ENCODE measurements around the gene PALS2.

Gene PALS2

DNA sequence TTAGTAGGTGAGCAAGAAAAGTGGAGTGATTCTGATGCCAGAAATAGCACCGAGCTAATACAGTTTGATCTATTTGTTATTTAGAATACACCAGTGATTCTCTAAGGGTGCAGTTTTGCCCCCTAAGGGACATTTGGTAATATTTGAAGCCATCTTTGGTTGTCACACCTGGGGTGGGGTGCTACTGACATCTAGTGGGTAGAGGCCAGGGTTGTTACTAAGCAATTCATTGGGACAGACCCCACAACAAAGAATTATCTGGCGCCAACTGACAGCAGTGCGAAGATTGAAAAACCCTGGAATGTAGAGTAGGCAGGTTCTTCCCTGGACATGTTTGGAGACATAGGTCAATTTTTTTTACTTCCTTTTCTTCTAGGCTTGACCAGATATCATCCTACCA, 14.6 kb downstream of the PALS2 start:
- FAIRE-seq (peak; percentile 74), DNase-seq (ENCODE audit: insufficient read length, low spot score) (no peak)

- FAIRE-seq: peak; percentile 66
- DNase-seq (ENCODE audit: insufficient read length, low spot score): no peak
These were observed 17.9 kb downstream of the PALS2 start for GRCh38 chr7:24591152-24591551.

GRCh38 chr7:24595671-24596418, 22.6 kb downstream of the PALS2 start:
- FAIRE-seq: peak; percentile 91
- DNase-seq (ENCODE audit: insufficient read length, low spot score): no peak

GRCh38 chr7:24597014-24597413, 23.8 kb downstream of the PALS2 start:
- FAIRE-seq (peak; percentile 83), DNase-seq (ENCODE audit: insufficient read length, low spot score) (no peak)

GRCh38 chr7:24601600-24601999, 28.3 kb downstream of the PALS2 start:
- no peak for FAIRE-seq
- DNase-seq (ENCODE audit: insufficient read length, low spot score): no peak

GRCh38 chr7:24602860-24603456, 29.7 kb downstream of the PALS2 start:
- FAIRE-seq: no peak
- no peak for DNase-seq (ENCODE audit: insufficient read length, low spot score)

GRCh38 chr7:24604630-24605029, 31.4 kb downstream of the PALS2 start:
- DNase-seq (ENCODE audit: insufficient read length, low spot score): no peak
- peak; percentile 71 for FAIRE-seq

DNA sequence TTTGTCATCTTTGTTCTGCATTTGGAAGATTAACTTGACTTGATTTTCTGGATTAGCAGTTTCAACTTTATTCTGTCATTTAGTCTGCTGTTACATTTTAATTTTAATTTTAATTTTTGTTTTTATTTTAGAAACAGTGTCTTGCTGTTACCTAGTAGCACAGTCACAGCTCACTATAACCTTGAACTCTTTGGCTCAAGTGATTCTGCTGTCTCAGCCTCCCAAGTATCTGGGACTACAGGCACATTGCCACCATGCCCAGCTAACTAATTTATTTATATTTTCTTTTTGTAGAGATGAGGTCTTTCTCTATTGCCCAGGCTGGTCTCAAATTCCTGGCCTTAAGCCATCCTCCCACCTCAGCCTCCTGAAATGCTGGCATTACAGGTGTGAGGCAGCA, 35.3 kb downstream of the PALS2 start:
- no peak for FAIRE-seq
- no peak for DNase-seq (ENCODE audit: insufficient read length, low spot score)

DNA sequence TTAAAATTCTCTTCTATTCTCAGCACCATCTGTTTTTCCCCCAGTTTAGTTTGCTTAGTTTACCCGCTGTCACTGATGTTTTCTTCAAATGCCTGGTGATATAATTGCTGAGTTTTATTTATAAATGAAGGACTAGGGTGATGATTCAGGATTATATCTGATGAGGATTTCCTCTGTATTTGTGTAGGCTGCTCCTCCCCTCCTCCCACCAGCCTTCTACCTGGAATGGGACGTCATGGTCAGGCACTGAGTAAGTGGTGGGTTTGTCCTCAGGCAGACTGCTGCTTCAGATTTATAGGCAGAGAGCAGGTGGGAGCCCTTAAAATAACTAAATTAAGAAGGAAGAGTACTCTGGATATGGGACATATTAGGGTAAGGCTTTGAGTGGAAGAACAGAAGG, 35.8 kb downstream of the PALS2 start:
- DNase-seq (ENCODE audit: insufficient read length, low spot score) (no peak), FAIRE-seq (no peak)

DNA sequence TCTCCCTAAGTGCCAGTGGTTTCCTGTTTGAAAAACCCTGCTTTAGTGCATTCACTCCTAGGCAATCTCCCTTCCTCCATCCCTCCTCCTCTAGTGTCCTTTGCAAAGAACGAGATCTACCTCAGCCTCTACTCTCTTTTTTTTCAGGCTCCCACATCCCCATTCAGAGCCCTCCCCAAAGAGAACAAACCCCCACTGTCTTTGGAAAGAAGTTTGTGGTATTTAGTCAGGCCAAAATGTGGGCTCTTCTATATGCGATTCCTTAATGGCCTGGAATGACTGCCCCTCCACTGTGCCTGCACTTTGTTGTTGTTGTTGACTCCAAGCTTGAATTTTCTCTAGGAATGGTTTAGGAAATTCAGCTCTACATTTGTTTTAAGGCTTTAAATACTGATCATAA, 36.3 kb downstream of the PALS2 start:
- DNase-seq (ENCODE audit: insufficient read length, low spot score) (no peak), FAIRE-seq (peak; percentile 14)

DNA sequence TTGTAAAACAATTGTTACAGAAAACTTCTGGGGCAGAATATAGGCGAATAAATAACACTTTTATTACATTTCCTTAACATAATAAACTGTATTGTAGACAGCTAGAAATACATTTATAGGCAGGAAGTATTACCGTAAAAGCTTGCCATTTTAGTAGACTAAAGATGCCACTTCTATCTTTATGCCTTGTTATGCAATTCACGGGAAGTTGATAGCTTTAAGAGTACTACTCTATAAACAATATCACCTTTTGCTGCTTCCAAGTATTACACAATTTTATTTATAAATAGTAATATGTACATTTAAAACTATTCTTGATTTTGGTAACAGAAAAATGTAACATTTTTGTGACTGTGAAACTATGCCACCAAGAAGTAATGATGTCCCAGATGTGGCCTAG, 37.9 kb downstream of the PALS2 start:
- DNase-seq (ENCODE audit: insufficient read length, low spot score) (no peak), FAIRE-seq (no peak)

- FAIRE-seq: no peak
- DNase-seq (ENCODE audit: insufficient read length, low spot score): no peak
These were observed 44.8 kb downstream of the PALS2 start for GRCh38 chr7:24617957-24618616.

- DNase-seq (ENCODE audit: insufficient read length, low spot score): no peak
- no peak for FAIRE-seq
These were observed 46.7 kb downstream of the PALS2 start for GRCh38 chr7:24619978-24620377.

- DNase-seq (ENCODE audit: insufficient read length, low spot score) (no peak), FAIRE-seq (peak; percentile 92)
These were observed 49.5 kb downstream of the PALS2 start for GRCh38 chr7:24622646-24623182.

Measured in GM19239 (cell line).